GM12892 (cell line): ENCODE results near the gene COPZ1.

Experiments
- POLR2A ChIP-seq: IDR thresholded peaks from 2 replicates; pipeline ENCODE4 v1.6.1; 2011; ENCODE audit warnings: low read depth, low read length, control low read depth
- POLR2AphosphoS5 ChIP-seq: IDR thresholded peaks from 2 replicates; pipeline ENCODE4 v1.6.1; 2011; ENCODE audit warnings: low read depth, low read length, control low read depth
- TAF1 ChIP-seq: IDR thresholded peaks from 2 replicates; pipeline ENCODE4 v1.6.1; 2011; ENCODE audit warnings: low read depth, mild to moderate bottlenecking, control low read depth, low read length, borderline replicate concordance

- TF ChIP-seq POLR2AphosphoS5 = no peak
- no peak for TF ChIP-seq POLR2A
- no peak for TF ChIP-seq TAF1
Observed at GRCh38 chr12:54356951-54357356, 32.0 kb downstream of the COPZ1 start.
